Activated naive CD8-positive, alpha-beta T cell treated with anti-CD3 and anti-CD28 coated beads, Interleukin-2, amount 10 ng/mL, durations not matched to agents 7 days and 5 days (primary cell): ENCODE measurements around the gene HSPA1A. TPM values are rescaled to one million over a fixed set of nuclear protein-coding genes. Genes with fewer than 3 reads are reported as not detected.

Source experiments
- ATAC-seq: fragments of 150-1000 bp; cut with Tn5 transposase; one replicate; pipeline ENCODE4 v1.10.0; 2021; ENCODE audit warnings: low read depth, moderate library complexity
- POLR2A ChIA-PET: fragments of 350-600 bp; sonication (Branson Sonifier 250); formaldehyde crosslinking; loops from one replicate; lab custom pipeline; 2021; ENCODE audit warnings: antibody characterized with exemption; lab: Charles Lee
- DNase-seq: peaks from one replicate; pipeline ENCODE4 v3.0.0; 2021
- H3K27ac Mint-ChIP-seq: one replicate; pipeline ENCODE4 v1.8.0; 2022; ENCODE audit warnings: mild to moderate bottlenecking, mixed read lengths
- H3K27me3 Mint-ChIP-seq: one replicate; pipeline ENCODE4 v1.8.0; 2022; ENCODE audit warnings: mild to moderate bottlenecking, moderate library complexity, mixed read lengths
- H3K36me3 Mint-ChIP-seq: one replicate; pipeline ENCODE4 v1.8.0; 2021; ENCODE audit warnings: mild to moderate bottlenecking, mixed read lengths
- H3K4me1 Mint-ChIP-seq: one replicate; pipeline ENCODE4 v1.8.0; 2021; ENCODE audit warnings: mixed read lengths
- H3K4me3 Mint-ChIP-seq: one replicate; pipeline ENCODE4 v1.8.0; 2022; ENCODE audit warnings: mild to moderate bottlenecking, moderate library complexity, mixed read lengths
- H3K9me3 Mint-ChIP-seq: one replicate; pipeline ENCODE4 v1.8.0; 2021; ENCODE audit warnings: mixed read lengths
- total RNA-seq, 2 experiments: library from RNA; stranded (reverse); gene quantifications; one replicate each; pipeline ENCODE4 v1.2.3, GENCODE V29; 2021

The HSPA1A gene
- 10 to 100 TPM; 62.2 to 63.5 TPM for total RNA-seq

DNA sequence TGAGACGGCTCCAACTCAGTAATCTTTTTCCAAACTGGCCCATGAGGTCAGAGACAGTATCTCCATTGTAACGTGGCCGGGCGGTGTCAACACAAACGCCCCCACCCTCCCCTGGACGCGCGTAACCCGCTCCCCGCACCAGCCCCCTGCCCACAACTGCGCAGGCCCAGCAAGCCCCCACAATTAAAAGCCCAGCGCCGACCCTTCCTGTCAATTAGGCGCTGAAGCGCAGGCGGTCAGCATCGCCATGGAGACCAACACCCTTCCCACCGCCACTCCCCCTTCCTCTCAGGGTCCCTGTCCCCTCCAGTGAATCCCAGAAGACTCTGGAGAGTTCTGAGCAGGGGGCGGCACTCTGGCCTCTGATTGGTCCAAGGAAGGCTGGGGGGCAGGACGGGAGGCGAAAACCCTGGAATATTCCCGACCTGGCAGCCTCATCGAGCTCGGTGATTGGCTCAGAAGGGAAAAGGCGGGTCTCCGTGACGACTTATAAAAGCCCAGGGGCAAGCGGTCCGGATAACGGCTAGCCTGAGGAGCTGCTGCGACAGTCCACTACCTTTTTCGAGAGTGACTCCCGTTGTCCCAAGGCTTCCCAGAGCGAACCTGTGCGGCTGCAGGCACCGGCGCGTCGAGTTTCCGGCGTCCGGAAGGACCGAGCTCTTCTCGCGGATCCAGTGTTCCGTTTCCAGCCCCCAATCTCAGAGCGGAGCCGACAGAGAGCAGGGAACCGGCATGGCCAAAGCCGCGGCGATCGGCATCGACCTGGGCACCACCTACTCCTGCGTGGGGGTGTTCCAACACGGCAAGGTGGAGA is at the start of gene HSPA1A, which contains the start of gene HSPA1L:
TSS of gene HSPA1A (plus strand) at position 519 of the 814 bp plus-strand sequence. CDS start at position 733, 214 bp downstream.
TSS of gene HSPA1L (minus strand) at position 259 of the 814 bp plus-strand sequence. CDS start 3,311 bp downstream, outside the sequence.
- ATAC-seq (peak; percentile 40), DNase-seq (peak; percentile 74)
- POLR2A ChIA-PET: interaction anchor here (0.6 to 3.3 kb wide), 14 partner anchors 9 to 1031 kb away, joined by 3 to 33 read pairs (median 3); partner anchors contain the start of genes ABHD16A, CLIC1, FKBPL and HSPA1B
- Mint-ChIP-seq H3K9me3 (no peaks in the 10 kb centered on the region), H3K4me3 (peak within 1 kb of the TSS; percentile 94), H3K4me1 (peaks cover 19% of the 10 kb centered on the region), H3K27ac (peak within 1 kb of the TSS; percentile 87), H3K36me3 (peaks cover 7% of the 10 kb centered on the region), H3K27me3 (no peaks in the 10 kb centered on the region)

DNA sequence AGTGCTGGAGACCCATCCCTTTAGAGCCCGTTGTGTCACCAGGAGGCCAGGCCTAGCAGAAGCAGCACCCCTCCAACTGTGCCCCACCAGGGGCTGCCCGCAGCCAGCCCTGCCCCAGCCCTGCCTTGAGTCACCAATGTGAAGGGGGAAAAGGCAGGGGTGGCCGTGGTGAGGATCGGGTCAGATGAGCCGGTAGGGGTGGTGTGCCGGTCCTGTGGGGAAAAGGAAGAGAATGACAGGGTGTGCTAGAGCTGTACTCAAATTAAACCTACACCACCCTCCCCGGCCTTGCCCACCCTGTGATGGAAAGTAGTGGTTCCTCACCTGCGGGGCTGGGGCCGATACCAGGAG is 49.8 kb upstream of the HSPA1A start:
- Mint-ChIP-seq H3K4me3 (no peak overlapping the region), H3K4me1 (peaks cover 21% of the 10 kb centered on the region), H3K27ac (no peak overlapping the region), H3K27me3 (no peaks in the 10 kb centered on the region), H3K36me3 (peaks cover 29% of the 10 kb centered on the region), H3K9me3 (no peaks in the 10 kb centered on the region)
- POLR2A ChIA-PET: interaction anchor here (1.0 kb wide), 2 partner anchors 26 to 32 kb away, joined by 3 read pairs; partner anchors contain the start of gene MSH5
- ATAC-seq (no peak), DNase-seq (no peak)

DNA sequence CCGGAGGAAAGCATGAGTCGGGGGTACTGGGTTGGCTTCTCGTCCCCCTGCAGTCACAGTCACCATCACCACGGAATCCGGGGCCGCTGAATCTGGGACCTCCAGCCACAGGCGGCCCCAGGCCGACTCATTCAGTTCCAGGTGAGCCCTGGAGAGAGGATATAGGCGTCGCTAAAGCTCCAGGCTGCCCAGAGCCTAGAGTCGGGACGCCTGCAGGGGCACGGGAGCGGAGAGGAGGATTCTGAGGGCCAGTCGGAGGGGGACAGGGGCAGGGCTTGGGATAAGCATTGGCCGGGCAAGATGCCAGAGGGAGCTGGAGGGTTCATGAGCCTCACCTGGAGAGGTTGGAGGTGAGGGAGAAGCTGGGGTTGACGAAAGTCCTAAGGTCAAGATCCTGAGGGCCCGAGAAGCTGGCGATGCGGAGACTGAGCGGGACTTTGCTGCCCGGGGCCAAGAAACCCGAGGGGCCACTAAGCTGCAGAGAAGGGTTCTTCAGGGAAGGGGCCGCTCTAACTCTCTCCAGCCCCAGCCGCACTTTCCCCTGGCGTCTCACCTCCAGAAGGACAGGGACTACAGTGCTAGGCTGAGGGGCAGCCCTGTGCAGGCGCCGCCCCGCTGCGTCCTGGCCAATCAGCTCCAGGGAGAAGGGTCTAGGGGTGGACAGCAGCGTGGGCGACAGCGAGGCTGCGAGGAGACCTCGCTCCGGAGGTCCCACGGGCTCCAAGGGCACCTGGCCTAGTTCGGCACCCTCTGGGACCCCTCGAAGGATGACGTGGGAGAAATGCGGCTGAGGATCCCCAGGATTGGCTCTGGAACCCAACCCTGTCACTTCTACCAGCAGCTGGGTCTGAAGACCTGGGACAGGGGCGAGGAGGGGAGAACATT is 49.2 kb upstream of the HSPA1A start:
- DNase-seq (no peak), ATAC-seq (no peak)
- H3K4me1 Mint-ChIP-seq: peaks cover 22% of the 10 kb centered on the region
- no peaks in the 10 kb centered on the region for H3K9me3 Mint-ChIP-seq
- H3K27me3 Mint-ChIP-seq: no peaks in the 10 kb centered on the region
- POLR2A ChIA-PET: interaction anchor here (1.0 kb wide), 2 partner anchors 27 to 31 kb away, joined by 3 read pairs; partner anchors contain the start of gene MSH5
- peaks cover 25% of the 10 kb centered on the region for H3K36me3 Mint-ChIP-seq
- no peak overlapping the region for H3K27ac Mint-ChIP-seq
- H3K4me3 Mint-ChIP-seq: no peak overlapping the region

DNA sequence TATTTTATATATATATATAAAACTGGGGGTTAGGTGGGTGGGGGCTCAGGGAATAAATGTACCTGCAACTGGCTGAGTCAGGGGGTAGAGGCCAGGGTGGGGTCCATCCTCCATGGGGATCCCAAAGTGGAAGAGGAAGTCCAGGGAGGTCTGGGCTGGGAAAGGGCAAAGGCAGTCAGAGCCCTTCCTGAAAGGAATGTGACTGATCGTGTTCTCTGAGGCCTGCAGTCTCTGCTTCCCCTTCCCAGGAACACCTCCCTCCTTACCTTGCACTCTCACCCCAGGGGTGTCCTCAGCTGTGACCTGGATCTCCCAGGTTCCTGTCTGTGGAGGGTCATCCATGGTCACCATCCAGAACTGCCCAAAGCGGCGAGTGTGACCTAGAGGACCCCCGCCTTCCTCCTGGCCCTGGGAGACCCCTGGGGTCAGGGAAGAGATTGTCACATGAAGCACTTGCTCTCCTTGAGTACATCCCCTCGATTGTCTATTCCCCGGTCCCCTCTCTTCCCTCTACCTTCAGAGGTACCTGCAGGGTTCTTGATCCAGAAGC is 48.2 kb upstream of the HSPA1A start:
- POLR2A ChIA-PET: interaction anchor here (0.7 kb wide), 1 partner anchor 28 kb away, joined by 4 read pairs; no protein-coding TSS in a partner anchor
- DNase-seq (no peak), ATAC-seq (no peak)
- H3K27me3 Mint-ChIP-seq: no peaks in the 10 kb centered on the region
- peaks cover 23% of the 10 kb centered on the region for H3K4me1 Mint-ChIP-seq
- peaks cover 25% of the 10 kb centered on the region for H3K36me3 Mint-ChIP-seq
- no peaks in the 10 kb centered on the region for H3K9me3 Mint-ChIP-seq
- H3K27ac Mint-ChIP-seq: no peak overlapping the region
- no peak overlapping the region for H3K4me3 Mint-ChIP-seq

DNA sequence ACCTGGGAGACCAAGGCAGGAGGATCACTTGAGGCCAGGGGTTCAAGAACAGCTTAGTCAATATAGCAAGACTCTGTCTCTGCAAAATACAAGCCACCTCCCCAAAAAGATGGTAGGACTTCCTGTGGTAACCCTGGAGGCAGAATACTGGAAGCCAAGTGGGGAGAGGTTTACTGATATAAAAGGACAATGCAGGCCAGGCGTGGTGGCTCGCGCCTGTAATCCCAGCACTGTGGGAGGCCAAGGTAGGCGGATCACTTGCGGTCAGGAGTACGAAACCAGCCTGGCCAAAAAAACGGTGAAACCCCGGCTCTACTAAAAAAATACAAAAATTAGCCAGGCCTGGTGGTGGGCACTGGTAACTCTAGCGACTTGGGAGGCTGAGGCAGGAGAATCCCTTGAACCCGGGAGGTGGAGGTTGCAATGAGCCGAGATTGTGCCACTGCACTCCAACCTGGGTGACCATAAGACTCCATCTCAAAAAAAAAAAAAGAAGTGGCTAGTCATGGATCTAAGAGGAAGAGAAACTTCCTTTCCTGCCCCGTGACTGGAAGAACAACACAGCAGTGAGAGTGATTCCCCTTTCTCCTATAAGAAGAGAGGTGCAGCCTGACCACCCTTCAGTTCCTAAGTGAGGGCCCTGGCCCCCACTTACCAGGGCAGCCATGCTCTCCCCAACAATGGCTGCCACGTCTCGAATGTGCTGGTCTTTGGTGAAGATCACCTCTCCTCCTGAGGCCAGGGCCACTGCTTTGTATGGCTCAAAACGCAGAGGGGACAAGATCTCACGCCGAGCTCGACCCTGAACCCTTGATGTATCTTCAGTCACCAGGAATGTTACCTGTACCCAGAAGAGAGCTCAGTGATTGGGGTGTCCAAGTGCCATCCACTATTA is 46.7 kb upstream of the HSPA1A start:
- DNase-seq: no peak
- Mint-ChIP-seq H3K4me3 (no peak overlapping the region), H3K9me3 (no peaks in the 10 kb centered on the region), H3K27ac (no peak overlapping the region), H3K27me3 (no peaks in the 10 kb centered on the region), H3K4me1 (peaks cover 27% of the 10 kb centered on the region), H3K36me3 (peaks cover 23% of the 10 kb centered on the region)
- ATAC-seq: no peak
- POLR2A ChIA-PET: interaction anchor here (4.9 kb wide), 1 partner anchor 31 kb away, joined by 57 read pairs; the partner anchor contains the start of genes CLIC1 and MSH5

DNA sequence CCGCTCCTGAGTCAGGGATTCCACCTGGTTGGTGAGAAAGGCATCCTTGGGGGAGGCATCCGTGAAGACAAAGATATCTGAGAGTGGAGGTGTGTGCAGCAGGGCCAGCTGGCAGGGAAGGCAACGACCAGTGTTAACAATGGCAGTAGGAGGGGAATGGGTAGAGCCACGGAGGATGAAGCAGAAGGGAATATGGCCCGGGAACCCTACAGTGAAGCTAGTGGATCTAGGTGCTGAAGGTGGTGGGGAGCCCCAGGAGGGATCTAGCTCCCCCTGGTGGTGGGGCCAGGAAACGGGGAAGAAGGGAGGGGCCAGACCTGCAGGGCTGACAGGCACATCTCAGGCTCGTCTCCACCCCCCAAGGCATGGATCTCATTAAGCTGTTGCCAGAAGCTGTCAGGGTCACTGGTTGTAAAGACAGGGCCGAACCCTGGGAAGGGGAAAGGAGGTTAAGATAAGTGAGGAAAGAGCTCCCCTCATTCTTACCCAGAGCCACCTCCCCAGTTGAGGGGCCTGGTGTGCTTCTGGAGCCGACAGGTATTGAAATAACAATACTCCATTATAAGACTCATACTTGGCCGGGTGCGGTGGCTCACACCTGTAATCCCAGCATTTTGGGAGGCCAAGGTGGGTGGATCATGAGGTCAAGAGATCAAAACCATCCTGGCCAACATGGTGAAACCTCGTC is 45.5 kb upstream of the HSPA1A start:
- H3K4me1 Mint-ChIP-seq: peaks cover 23% of the 10 kb centered on the region
- POLR2A ChIA-PET: interaction anchor here (0.7 to 4.9 kb wide), 11 partner anchors 11 to 89 kb away, joined by 3 to 57 read pairs (median 3); partner anchors contain the start of genes ABHD16A, CLIC1, DDAH2 and LSM2
- no peak overlapping the region for H3K4me3 Mint-ChIP-seq
- peak overlapping the region; percentile 6 for H3K27ac Mint-ChIP-seq
- no peaks in the 10 kb centered on the region for H3K27me3 Mint-ChIP-seq
- peak; percentile 82 for ATAC-seq
- no peaks in the 10 kb centered on the region for H3K9me3 Mint-ChIP-seq
- DNase-seq: peak; percentile 86
- H3K36me3 Mint-ChIP-seq: peaks cover 17% of the 10 kb centered on the region

DNA sequence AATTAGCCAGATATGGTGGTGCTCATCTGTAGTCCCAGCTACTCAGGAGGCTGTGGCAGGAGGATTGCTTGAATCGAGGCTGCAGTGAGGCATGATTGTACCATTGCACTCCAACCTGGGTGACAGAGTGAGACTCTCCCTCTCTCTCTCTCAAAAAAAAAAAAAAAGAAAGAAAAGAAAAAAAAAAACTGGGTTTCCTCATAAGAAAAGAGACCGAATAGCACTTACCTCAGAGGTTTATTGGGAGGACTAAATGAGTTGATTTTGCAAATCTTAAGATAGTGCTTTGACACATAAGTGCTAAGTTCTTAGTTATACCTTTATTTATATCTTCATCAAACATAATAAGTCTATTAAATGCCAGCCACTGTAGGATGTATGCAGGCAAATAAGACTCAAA is 44.5 kb upstream of the HSPA1A start:
- Mint-ChIP-seq H3K36me3 (peaks cover 17% of the 10 kb centered on the region), H3K27ac (peak overlapping the region; percentile 70), H3K4me1 (peaks cover 29% of the 10 kb centered on the region), H3K4me3 (no peak overlapping the region), H3K9me3 (no peaks in the 10 kb centered on the region), H3K27me3 (no peaks in the 10 kb centered on the region)
- POLR2A ChIA-PET: interaction anchor here (0.6 to 4.9 kb wide), 10 partner anchors 10 to 47 kb away, joined by 3 to 57 read pairs (median 5); partner anchors contain the start of genes CLIC1, DDAH2, LSM2 and MSH5
- no peak for ATAC-seq
- DNase-seq: no peak

DNA sequence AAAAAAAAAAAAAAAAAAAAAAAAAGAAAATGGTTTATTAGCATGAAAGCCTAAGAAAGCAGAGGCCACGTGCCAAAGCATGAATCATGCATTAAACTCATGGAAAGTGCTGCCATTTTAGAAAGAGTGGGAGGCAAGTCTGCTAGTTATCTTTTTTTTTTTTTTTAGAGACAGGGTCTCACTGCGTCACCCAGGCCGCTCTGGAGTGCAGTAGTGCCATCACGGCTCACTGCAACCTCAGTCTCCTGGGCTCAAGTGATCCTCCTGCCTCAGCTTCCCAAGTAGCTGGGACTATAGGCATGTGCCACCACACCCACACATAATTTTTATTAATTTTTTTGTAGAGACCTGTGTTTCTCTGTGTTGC is 43.4 kb upstream of the HSPA1A start:
- peaks cover 15% of the 10 kb centered on the region for H3K36me3 Mint-ChIP-seq
- peak overlapping the region; percentile 37 for H3K4me3 Mint-ChIP-seq
- H3K4me1 Mint-ChIP-seq: peaks cover 34% of the 10 kb centered on the region
- H3K27ac Mint-ChIP-seq: peak overlapping the region; percentile 78
- H3K27me3 Mint-ChIP-seq: no peaks in the 10 kb centered on the region
- no peaks in the 10 kb centered on the region for H3K9me3 Mint-ChIP-seq
- DNase-seq: no peak
- no peak for ATAC-seq
- POLR2A ChIA-PET: interaction anchor here (0.8 to 4.9 kb wide), 5 partner anchors 23 to 202 kb away, joined by 3 to 57 read pairs (median 5); partner anchors contain the start of genes CLIC1 and MSH5

DNA sequence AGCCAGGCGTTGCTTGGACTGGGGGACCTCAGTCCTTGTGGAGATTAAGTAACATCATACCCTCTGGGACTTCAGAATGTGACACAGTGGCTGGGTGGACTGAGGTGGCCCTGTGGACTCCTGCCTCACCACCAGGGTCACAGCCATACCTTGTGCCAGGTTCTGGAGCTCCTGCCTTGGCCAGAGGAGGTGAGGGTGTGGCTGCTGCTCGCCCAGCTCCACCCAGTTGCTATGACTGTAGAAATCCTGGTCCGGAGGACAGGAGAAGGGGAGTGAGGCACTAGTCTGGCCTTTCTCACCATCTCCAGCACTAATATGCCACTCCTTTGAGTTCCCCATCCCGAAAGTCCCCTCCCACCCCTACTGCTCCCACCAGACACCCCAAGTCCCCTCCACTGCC is 40.2 kb upstream of the HSPA1A start:
- no peaks in the 10 kb centered on the region for H3K9me3 Mint-ChIP-seq
- peaks cover 2% of the 10 kb centered on the region for H3K36me3 Mint-ChIP-seq
- no peak for ATAC-seq
- no peak for DNase-seq
- H3K4me1 Mint-ChIP-seq: peaks cover 33% of the 10 kb centered on the region
- H3K27ac Mint-ChIP-seq: peak overlapping the region; percentile 80
- no peaks in the 10 kb centered on the region for H3K27me3 Mint-ChIP-seq
- H3K4me3 Mint-ChIP-seq: no peak overlapping the region
- POLR2A ChIA-PET: interaction anchor here (0.8 to 1.4 kb wide), 3 partner anchors 9 to 34 kb away, joined by 3 to 5 read pairs (median 4); partner anchors contain the start of gene VARS1

DNA sequence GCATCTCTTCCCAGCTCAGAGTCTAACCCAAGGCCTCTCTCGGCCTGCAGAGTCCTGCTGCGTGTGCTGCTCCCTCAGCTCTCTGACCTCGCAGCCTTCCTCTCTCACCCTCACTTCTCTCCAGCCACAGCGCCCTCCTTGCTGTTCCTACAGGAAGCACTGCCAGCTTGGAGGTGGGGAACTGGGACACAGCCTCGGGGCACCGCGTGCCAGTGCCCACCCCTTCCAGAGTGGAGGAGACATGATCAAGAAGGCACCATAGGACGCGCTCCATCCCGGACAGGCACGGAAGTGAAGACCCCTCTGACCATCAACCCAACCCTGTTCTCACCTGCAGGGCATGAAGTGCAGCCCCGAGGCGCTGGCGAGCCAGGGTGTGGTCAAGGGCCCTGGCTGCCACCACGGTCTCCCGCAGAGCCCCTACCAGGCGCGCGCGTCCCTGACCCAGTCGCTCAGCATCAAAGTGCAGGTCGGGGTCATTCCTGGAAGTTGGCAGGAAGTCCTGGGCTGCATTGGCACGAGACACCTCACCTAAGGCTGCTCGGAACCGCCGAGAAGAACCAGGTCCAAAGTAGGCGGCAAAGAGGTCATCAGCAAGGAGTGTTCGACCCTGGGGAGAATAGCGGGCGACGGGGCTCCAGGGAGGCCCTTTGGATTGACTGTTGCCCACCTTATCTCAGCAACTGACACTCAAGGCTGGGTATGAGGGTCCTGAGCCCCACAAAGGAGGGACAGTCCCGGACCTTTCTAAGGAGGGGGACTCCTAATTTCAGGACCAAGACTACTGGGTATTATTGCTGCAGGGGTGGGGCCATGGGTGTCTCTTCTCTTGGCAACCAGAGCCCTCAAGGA is 39.5 kb upstream of the HSPA1A start:
- DNase-seq (no peak), ATAC-seq (no peak)
- peak overlapping the region; percentile 87 for H3K27ac Mint-ChIP-seq
- H3K4me1 Mint-ChIP-seq: peaks cover 33% of the 10 kb centered on the region
- peak overlapping the region; percentile 69 for H3K4me3 Mint-ChIP-seq
- POLR2A ChIA-PET: interaction anchor here (1.0 to 1.4 kb wide), 4 partner anchors 9 to 40 kb away, joined by 3 to 5 read pairs (median 3); partner anchors contain the start of genes HSPA1A, HSPA1L and LSM2
- peaks cover 2% of the 10 kb centered on the region for H3K36me3 Mint-ChIP-seq
- H3K27me3 Mint-ChIP-seq: no peaks in the 10 kb centered on the region
- H3K9me3 Mint-ChIP-seq: no peaks in the 10 kb centered on the region
